HG03521 (cell line): ENCODE data around the gene SLC6A6.
"Not testable (repeated sequence)": the region's sequence is repeated elsewhere in the genome, so short reads cannot be mapped to it uniquely, and the experiment has no call there.

ENCODE experiments used
- ATAC-seq: cut with Tn5 transposase; IDR thresholded peaks from one replicate; pipeline ENCODE4 v1.9.1; 2021; ENCODE audit warnings: mild to moderate bottlenecking, moderate library complexity; ENCODE audit not compliant: unreplicated experiment

The SLC6A6 gene

DNA sequence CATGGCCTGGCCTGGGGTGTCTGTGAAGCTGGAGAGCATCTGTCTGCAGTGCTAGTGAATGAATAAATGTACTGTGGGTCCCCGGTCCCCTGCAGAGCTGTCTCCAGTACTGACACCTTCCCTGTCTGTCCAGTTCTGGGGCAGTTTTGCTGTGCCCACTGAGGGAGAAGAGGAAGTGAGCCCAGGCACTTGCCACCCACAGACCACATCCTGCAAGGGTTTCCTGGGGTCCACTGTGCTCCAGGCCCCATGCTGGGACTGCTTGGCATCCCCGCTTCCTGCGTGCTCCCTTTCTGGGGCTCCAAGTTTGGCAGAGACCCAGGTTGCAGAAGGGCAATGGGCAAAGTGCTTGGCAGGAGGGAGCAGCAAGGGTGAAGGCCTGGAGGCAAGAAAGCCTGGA lies 4.9 kb upstream of the SLC6A6 start:
- no peak for ATAC-seq

DNA sequence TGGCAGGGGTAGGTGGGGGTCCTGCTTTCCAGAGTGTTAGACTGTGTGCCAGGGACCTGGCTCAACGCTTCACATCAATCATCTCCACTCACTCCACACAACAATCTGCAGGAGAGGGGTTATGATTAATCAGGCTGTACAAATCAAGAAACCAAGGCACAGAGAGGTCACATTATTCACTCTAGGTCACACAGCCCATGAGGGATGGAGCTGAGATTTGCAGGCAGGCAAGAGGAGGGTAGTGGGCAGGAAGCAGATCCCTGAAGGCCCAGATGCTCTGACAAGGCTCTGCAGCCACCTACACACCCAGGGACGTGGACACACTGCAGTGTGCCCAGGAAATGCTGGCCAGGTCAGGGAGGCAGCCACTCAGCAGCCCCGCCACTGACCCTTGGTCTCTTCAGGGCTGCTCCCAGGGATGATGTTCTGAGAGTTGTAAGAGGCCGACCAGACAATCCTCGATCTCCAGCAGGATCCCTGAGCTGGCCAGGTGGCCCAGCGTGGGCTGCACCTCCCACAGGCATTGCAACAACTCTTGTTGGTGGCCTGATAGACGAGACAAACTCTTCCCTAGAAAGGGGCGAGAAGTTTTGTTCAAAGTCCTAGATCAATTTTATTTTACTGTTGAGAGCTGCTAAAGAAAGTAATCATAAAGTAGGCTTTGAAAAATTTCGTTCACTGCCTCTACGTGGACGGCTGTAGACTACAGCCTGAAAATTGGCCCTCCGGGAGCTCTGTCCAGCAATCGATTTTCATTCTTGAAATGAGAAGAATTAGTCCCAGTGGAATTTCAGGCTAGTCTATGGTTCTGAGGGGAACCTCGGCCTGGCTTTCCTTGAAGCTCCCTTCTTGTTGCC lies 4.2 kb upstream of the SLC6A6 start:
- no peak for ATAC-seq

DNA sequence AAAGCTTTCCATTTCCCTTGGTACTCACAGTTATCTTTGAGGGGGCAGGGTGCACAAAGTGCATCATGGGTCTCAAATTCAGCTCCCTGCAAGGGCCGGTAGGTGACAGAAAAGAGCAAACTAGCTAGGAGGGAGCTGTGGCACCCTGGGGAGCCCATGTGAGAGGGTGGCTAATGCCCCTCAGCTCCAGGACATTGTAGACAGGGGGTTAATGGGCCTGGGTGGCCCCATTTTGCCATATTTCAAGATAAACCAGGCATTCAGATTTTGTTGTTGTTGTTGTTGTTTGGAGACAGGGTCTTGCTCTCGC lies 3.7 kb upstream of the SLC6A6 start:
- no peak for ATAC-seq

- no peak for ATAC-seq
These were observed 608 bp upstream of the SLC6A6 start for GRCh38 chr3:14401692-14402303.

DNA sequence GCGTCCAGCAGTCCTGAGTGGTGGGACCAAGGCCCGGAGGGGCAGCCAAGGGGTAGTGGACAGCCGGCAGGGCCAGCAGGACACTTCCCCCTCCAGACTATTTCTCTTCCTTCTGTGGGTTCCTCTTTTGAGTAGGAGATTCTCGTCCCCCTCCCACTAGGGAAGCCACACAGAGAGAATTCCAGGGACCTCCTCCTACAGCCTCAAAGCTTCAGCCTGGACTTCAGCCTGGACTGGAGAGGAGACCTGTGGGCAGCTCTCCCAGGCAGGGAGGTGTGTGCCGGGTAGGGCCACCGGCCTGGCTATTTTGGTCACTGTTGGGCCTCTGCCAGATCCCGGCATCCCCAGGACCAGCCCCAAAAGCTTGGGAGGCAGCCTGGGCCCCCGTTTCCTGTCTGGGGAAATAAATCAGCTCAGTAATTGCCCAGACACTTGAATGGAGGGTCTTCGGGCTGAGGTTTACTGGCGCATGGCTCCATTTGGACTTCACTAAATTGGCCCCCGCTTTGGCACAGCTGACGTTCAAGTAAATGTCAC lies 1.3 kb downstream of the SLC6A6 start:
- no peak for ATAC-seq

DNA sequence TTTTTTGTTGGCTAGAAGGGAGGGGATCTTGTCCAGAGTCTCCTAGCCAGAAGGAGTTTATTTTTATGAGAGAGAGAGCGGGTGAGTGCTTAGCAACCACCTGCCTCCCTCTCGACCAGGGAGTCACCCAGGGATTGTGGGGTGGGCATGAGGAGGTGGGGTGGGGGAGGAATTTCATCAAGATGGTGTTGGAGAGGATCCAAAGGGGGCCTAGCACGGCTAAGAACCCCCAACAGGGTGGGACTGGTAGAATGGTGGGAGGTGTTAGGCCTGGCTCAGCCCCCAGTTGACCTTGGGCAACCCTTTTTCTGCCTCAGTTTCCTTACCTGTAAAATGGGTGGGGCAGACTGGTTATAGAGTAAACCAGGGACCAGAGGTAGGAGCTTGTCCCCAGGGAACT lies 1.8 kb downstream of the SLC6A6 start:
- no peak for ATAC-seq

GRCh38 chr3:14404631-14405359 lies 2.4 kb downstream of the SLC6A6 start:
- ATAC-seq: no peak

DNA sequence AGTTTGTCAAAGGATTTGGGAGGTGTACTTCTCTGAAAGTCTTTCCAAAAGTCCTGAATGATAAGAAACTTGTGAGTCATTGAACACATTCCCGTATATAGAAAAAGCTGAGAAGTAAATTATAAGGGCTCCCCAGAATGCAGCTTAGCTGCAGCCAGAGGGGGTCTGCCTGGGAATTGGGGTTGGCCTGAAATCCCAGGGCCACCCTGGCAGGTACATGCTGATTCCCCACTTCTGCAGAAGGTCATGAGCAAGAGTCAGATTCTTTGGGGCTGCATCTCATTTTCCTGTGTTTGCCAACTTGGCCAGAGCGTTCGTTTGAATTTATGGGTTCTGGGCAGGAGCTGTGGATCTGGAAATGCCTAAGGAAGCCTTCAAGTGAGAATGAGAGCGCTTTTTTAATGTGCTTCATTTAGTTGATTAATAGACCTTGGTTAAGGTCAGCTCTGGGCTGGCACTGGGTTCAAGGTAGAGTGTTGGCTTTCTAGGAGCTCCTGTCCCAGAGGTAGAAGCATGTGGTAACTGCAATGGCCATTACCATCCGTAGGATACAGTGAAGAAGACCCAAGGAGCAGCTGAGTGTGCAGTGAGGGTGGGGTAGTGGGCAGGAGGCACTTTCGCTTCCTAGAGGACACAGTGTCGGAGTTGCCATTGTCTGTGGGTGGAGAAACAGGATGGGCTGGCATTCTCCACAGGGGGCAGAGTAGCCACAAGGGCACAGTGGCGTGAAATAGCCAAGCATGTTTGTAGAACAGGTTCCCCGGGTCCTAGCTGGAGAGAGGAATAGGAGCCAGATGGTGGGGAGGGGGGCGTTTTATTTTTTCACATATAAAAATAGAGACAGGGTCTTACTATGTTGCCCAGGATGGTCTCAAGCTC lies 3.2 kb downstream of the SLC6A6 start:
- no peak for ATAC-seq

GRCh38 chr3:14406336-14406735 lies 3.9 kb downstream of the SLC6A6 start:
- no peak for ATAC-seq

- no peak for ATAC-seq
These were observed 4.4 kb downstream of the SLC6A6 start for GRCh38 chr3:14406766-14407165.

DNA sequence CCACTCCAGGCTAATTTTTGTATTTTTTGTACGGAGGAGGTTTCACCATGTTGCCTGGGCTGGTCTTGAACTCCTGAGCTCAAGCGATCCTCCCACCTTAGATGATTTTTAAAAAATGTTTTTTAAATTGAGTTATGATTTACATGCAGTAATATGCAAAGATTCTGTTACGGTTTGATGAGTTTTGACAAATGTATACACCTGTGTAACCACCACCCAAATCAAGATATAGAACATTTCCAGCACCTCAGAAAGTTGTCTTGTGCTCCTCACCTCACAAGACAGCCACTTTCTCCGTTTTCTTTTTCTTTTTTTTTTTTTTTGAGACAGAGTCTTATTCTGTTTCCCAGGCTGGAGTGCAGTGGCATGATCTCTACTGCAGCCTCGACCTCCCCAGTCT lies 4.8 kb downstream of the SLC6A6 start:
- ATAC-seq: no peak

- not testable (repeated sequence) for ATAC-seq
These were observed 7.3 kb downstream of the SLC6A6 start for GRCh38 chr3:14409779-14410063.

- no peak for ATAC-seq
These were observed 7.7 kb downstream of the SLC6A6 start for GRCh38 chr3:14410106-14410502.

GRCh38 chr3:14410503-14411165 lies 8.2 kb downstream of the SLC6A6 start:
- no peak for ATAC-seq

DNA sequence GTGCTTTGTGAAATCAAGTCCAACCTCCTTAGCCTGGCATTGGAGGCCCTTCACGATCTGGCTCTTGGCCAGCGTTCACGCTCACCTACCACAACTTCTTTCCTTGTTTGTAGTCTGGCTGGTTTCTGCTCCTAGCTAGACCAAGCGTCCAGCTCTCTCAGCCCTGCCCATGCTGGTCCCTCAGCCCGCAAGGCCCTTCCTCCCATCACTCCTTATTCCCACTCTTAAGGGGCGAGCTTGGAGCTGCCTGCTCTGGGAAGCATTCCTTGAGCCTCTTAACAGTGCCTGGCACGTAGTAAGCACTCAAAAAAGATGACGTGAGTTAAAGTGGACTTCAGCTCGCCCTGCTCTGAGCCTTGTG lies 8.7 kb downstream of the SLC6A6 start:
- no peak for ATAC-seq

DNA sequence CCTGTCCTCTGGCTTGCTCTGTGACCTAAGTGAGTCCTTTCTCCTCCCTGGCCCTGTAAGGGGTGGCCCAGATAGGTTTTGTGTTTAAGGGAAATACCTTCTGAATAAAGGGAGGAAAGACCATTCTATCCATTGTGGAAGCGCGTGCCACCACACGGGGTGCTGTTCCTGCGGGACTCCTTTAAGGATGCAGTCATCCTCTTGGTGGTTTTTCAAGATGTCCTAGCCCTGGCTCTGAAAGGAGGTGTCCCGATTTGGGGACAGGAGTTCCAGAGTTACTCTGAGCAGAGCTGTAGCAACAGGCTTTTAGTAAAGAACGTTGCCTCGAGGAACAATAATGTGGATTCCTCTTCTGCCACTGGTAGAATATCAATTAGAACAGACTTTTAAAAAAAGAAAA lies 9.6 kb downstream of the SLC6A6 start:
- no peak for ATAC-seq

DNA sequence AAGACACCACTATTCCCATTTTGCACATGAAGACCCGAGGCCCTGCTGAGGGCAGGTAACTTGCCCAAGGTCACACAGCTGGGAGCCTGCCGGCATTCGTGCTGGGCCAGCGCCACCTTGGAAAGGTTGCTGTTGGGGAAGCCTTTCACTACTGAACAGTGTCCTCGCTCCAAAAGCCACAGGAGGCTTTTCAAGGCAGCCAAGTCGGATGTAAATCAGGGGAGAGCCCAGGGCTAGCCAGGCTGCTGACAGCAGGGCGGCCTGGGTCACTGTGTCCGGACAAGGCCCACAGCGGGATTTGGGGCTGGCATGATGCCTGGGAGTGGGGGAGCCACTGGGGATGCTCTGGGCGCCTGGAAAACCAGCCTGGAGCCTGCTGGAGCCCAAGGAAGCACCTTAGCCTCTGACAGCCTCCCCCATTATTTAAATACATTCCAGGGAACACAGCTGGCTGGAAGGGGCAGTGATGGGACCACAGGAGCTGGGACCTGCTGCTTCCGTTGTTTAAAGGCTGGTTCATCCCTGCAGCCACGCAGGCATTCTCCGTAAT lies 10.5 kb downstream of the SLC6A6 start:
- ATAC-seq: no peak

DNA sequence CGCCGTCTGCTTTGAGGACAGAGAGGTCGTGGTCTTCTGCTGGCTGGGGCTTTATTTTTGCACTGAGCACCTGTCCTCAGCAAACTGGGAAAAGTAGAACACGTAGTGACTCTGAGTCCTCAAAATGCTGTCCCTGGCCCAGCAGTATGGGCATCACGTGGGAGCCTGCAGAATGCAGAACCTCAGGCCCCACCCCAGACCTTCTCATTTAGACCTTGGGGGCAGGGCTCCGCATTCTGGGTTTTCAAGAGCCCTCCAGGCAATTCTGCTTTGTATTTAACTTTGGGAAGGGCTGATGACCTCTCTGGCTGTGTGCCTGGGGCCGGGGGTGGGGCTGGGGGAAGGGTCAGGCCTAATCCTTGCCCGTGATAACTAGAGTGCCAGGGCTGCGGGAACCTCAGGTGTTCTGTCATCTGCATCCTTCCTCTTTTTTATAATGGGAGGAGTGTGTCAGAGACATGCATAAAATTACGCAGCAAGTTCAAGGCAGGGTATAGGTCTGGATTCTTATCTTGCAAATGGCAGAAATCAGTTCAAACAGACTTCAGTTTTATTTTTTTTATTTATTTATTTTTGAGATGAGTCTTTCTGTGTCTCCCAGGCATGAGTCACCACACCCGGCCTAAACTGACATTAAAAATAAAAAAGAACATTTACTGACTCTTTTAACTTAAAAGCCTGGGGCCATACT lies 11.1 kb downstream of the SLC6A6 start:
- no peak for ATAC-seq

- ATAC-seq: no peak
These were observed 12.5 kb downstream of the SLC6A6 start for GRCh38 chr3:14414846-14415464.
